ENCODE measurements around the gene FAM13A.

DNA sequence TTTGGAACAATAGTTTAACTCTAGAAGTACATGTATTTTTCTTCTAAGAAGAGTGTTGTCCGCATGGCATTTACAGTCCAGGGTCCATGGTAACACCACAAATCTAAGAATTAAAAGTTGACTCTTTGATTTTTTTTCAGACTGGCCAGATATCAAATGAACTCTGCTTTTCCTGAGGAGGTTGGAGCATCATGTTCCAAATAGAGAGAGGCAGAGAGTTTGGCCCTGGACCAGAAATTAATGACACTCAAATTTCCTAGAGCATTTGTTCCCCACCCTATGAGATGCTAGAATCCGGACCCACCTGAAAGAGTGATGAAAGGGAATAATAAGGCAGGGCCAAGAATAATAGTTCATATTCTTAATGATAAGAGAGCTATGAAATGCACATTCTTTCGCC lies 312.4 kb downstream of the FAM13A start:
- TF ChIP-seq, protein P1, sequence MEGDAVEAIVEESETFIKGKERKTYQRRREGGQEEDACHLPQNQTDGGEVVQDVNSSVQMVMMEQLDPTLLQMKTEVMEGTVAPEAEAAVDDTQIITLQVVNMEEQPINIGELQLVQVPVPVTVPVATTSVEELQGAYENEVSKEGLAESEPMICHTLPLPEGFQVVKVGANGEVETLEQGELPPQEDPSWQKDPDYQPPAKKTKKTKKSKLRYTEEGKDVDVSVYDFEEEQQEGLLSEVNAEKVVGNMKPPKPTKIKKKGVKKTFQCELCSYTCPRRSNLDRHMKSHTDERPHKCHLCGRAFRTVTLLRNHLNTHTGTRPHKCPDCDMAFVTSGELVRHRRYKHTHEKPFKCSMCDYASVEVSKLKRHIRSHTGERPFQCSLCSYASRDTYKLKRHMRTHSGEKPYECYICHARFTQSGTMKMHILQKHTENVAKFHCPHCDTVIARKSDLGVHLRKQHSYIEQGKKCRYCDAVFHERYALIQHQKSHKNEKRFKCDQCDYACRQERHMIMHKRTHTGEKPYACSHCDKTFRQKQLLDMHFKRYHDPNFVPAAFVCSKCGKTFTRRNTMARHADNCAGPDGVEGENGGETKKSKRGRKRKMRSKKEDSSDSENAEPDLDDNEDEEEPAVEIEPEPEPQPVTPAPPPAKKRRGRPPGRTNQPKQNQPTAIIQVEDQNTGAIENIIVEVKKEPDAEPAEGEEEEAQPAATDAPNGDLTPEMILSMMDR (IDR thresholded peaks at IDR 0.05) = no peak
- TF ChIP-seq POLR2A (IDR thresholded peaks at IDR 0.05) = no peak

Data from heart left ventricle (tissue), 13 donors.